ENCODE measurements around the gene LRRC18. TPM values are rescaled to one million over a fixed set of nuclear protein-coding genes. Genes with fewer than 3 reads are reported as not detected.

LRRC18 gene
- total and polyA plus RNA-seq, 9 of the 15 experiments (the other 6 are each of a cell fraction or from before 2014, with no cell fraction given), result not detected

- POLR2A ChIA-PET, result interaction anchor here (0.6 to 0.7 kb wide), 2 partner anchors 11 to 32 kb away, joined by 3 read pairs; no protein-coding TSS in a partner anchor
- no TSS peak for BruUV-seq (replicated peaks)
- H3K4me1 ChIP-seq (replicated peaks in 1 of 2; ENCODE audit: control insufficient read depth in 2 of 2, insufficient read depth in 2 of 2, low read length in 2 of 2), result no peaks in the 10 kb centered on the region
- no peak for ATAC-seq
- FAIRE-seq, result no peak
- no peak overlapping the region for H3K27ac ChIP-seq (ENCODE audit: extremely low read depth, low read depth, low read length)
- intact Hi-C loops (cut with micrococcal nuclease) (no loop called here), in situ Hi-C loops (cut with MboI) (no loop called here)
- H3K9me3 ChIP-seq (replicated peaks; ENCODE audit: control insufficient read depth, insufficient read depth, low read depth, low read length), result no peaks in the 10 kb centered on the region
- no peaks in the 10 kb centered on the region for H3K79me2 ChIP-seq (ENCODE audit: control insufficient read depth, insufficient read depth, low read length)
- CTCF ChIA-PET (ENCODE audit: low intra/inter-chr PET ratio), result no interaction called here
- peaks cover 19 to 39% of the 10 kb centered on the region in 2 experiments for H3K27me3 ChIP-seq (ENCODE audit: control insufficient read depth in 2 of 2, insufficient read depth in 2 of 2, low read length in 2 of 2)
- no peak overlapping the region for H3K4me2 ChIP-seq (ENCODE audit: insufficient read depth, low read length)
- peaks cover 3% of the 10 kb centered on the region; the same call in 1 of the 2 replicates for H4K20me1 ChIP-seq (replicated peaks; ENCODE audit: control insufficient read depth, insufficient read depth, low read length)
- no peak for DNase-seq (ENCODE audit: extremely low read depth in 1 of 4, low spot score in 3 of 4)
- TF ChIP-seq ZNF354B (CRISPR knock-in tag; IDR thresholded peaks at IDR 0.05), result no peak
- no peak for TF ChIP-seq ZNF668 (CRISPR knock-in tag; IDR thresholded peaks at IDR 0.05)
- no peak for TF ChIP-seq SREBF1 (IDR thresholded peaks at IDR 0.05; ENCODE audit: borderline replicate concordance, low read depth, low read length)
- TF ChIP-seq KAT2B (IDR thresholded peaks at IDR 0.05; ENCODE audit: low read depth, low read length), result no peak
- no peak for TF ChIP-seq DDX20 (tag; IDR thresholded peaks at IDR 0.05; ENCODE audit: low read depth)
- TF ChIP-seq SMARCA4 (IDR thresholded peaks at IDR 0.05), result no peak
- TF ChIP-seq TBL1XR1 (IDR thresholded peaks at IDR 0.05; ENCODE audit: low read length in 2 of 2), result no peak
- no peak for TF ChIP-seq PKNOX1 (IDR thresholded peaks at IDR 0.05)
- no peak for TF ChIP-seq NFE2 (IDR thresholded peaks at IDR 0.05; ENCODE audit: low read depth)
- TF ChIP-seq ZNF699 (CRISPR knock-in tag; IDR thresholded peaks at IDR 0.05; ENCODE audit: insufficient replicate concordance), result no peak
- TF ChIP-seq MED1 (CRISPR knock-in tag; IDR thresholded peaks at IDR 0.05; ENCODE audit: borderline replicate concordance), result no peak
- TF ChIP-seq ZBTB17 (CRISPR knock-in tag; IDR thresholded peaks at IDR 0.05), result no peak
- no peak for TF ChIP-seq ESRRA (IDR thresholded peaks at IDR 0.05; ENCODE audit: borderline replicate concordance, low read depth)
- no peaks in the 10 kb centered on the region for H3K36me3 ChIP-seq (ENCODE audit: control insufficient read depth, insufficient read depth, low read length)
- H3K9ac ChIP-seq (ENCODE audit: insufficient read depth in 1 of 2, low read depth in 2 of 2, low read length in 2 of 2), result no peak overlapping the region; a peak in 1 of 4 replicates
- no peak overlapping the region for H3K4me3 ChIP-seq
- no peaks in the 10 kb centered on the region for H3K9me1 ChIP-seq (ENCODE audit: control insufficient read depth, insufficient read depth, low read length)
- H2AFZ ChIP-seq (ENCODE audit: low read depth, low read length), result no peak overlapping the region
- 1% methylated on average over 16 of the region's 16 CpGs for WGBS (ENCODE audit: insufficient coverage, low coverage, missing lambda C conversion rate)
Measured at GRCh38 chr10:48957361-48958151, 17.9 kb upstream of the LRRC18 start.

Data from K562 (cell line).